Fibroblast of lung (primary cell): ENCODE measurements around the gene QSOX2. TPM values are rescaled to one million over a fixed set of nuclear protein-coding genes. Genes with fewer than 3 reads are reported as not detected.
A peak's percentile ranks its signal among the peaks of the same experiment; 100 is the strongest.

Experiments used
- DNase-seq, 2 donors: peaks; one replicate each; pipeline versions ENCODE4 v3.0.0 to v3.0.0-alpha.2; 2010; ENCODE audit warnings: low read depth in 2 of 2
- H2AFZ ChIP-seq: 2 replicates; pipeline ENCODE4 v1.5.1; 2012; ENCODE audit warnings: low read length, control low read depth, inconsistent platforms
- H3K27ac ChIP-seq: 2 replicates; pipeline ENCODE4 v1.5.1; 2011; ENCODE audit warnings: low read length, control low read depth; ENCODE audit not compliant: insufficient read depth
- H3K27me3 ChIP-seq: 2 replicates; pipeline ENCODE4 v1.5.1; 2011; ENCODE audit warnings: mild to moderate bottlenecking, low read length; ENCODE audit not compliant: control insufficient read depth, insufficient read depth
- H3K36me3 ChIP-seq: 2 replicates; pipeline ENCODE4 v1.5.1; 2011; ENCODE audit warnings: low read length; ENCODE audit not compliant: control insufficient read depth, insufficient read depth
- H3K4me1 ChIP-seq: 2 replicates; pipeline ENCODE4 v1.5.1; 2011; ENCODE audit warnings: low read length; ENCODE audit not compliant: control insufficient read depth, insufficient read depth; ENCODE audit errors: extremely low read depth
- H3K4me2 ChIP-seq: 2 replicates; pipeline ENCODE4 v1.5.1; 2011; ENCODE audit warnings: low read length, control low read depth; ENCODE audit not compliant: insufficient read depth; ENCODE audit errors: extremely low read depth
- H3K4me3 ChIP-seq, 4 experiments: fragments of 200-600 bp in 1 of 4; sonication (generic) in 1 of 4; replicated peaks in 1 of 4; 2 replicates each; pipeline ENCODE4 v1.5.1; 2011 to 2016; ENCODE audit warnings: low read length in 4 of 4, low read depth in 3 of 4, mild to moderate bottlenecking in 3 of 4, control low read depth in 2 of 4, inconsistent platforms in 1 of 4, mixed read lengths in 1 of 4; ENCODE audit not compliant: insufficient read depth in 1 of 4; ENCODE audit errors: control extremely low read depth in 1 of 4
- H3K79me2 ChIP-seq: 2 replicates; pipeline ENCODE4 v1.5.1; 2012; ENCODE audit warnings: mild to moderate bottlenecking, low read length, inconsistent platforms; ENCODE audit not compliant: control insufficient read depth, insufficient read depth
- H3K9ac ChIP-seq: 2 replicates; pipeline ENCODE4 v1.5.1; 2011; ENCODE audit warnings: mild to moderate bottlenecking, low read length, control low read depth; ENCODE audit not compliant: insufficient read depth
- H3K9me3 ChIP-seq: 2 replicates; pipeline ENCODE4 v1.5.1; 2012; ENCODE audit warnings: low read depth, low read length; ENCODE audit not compliant: control insufficient read depth, insufficient read depth
- H4K20me1 ChIP-seq: 2 replicates; pipeline ENCODE4 v1.5.1; 2011; ENCODE audit warnings: low read length; ENCODE audit not compliant: control insufficient read depth, insufficient read depth; ENCODE audit errors: extremely low read depth
- EZH2 ChIP-seq: IDR thresholded peaks from 2 replicates; pipeline ENCODE4 v1.5.1; 2012; ENCODE audit warnings: low read length, control low read depth, mild to moderate bottlenecking; ENCODE audit errors: missing control alignments
- polyA plus RNA-seq, 2 donors: library from polyadenylated mRNA; depleted of rRNA in 1 of 2; stranded (reverse) in 1 of 2; unstranded in 1 of 2; fragments of >200 nt; gene quantifications; 2 replicates each; pipeline ENCODE4 v1.2.1, GENCODE V29; 2011 to 2012; ENCODE audit warnings: missing spikeins in 1 of 2
- total RNA-seq: library from RNA; depleted of rRNA; stranded (reverse); fragments of >200 nt; gene quantifications from 2 replicates; pipeline ENCODE4 v1.2.1, GENCODE V29; 2014
- TF ChIP-seq, protein P1 (sequence below), 2 donors: IDR thresholded peaks in 1 of 2; conservative IDR thresholded peaks in 1 of 2; 1 replicate in 1 of 2; 2 replicates in 1 of 2; pipeline ENCODE4 v1.5.1; 2011 to 2012; ENCODE audit warnings: low read length in 2 of 2, control low read depth in 1 of 2, inconsistent platforms in 1 of 2, low read depth in 1 of 2, mild to moderate bottlenecking in 1 of 2

QSOX2 gene
- total and polyA plus RNA-seq, 2 donors (not counting 1 experiment from before 2014, with no cell fraction given) = 7.8 to 13.2 TPM

GRCh38 chr9:136203408-136204144, 42.0 kb downstream of the QSOX2 start:
- Histone ChIP-seq H3K4me2 (no peak overlapping the region), H3K4me3 (no peak overlapping the region), H2AFZ (no peak overlapping the region), H3K9ac (no peak overlapping the region), H3K27ac (no peak overlapping the region), H4K20me1 (no peaks in the 10 kb centered on the region), H3K9me3 (no peaks in the 10 kb centered on the region), H3K4me1 (no peaks in the 10 kb centered on the region), H3K27me3 (peaks cover 51% of the 10 kb centered on the region), H3K36me3 (no peaks in the 10 kb centered on the region), H3K79me2 (no peaks in the 10 kb centered on the region)
- TF ChIP-seq, protein P1, sequence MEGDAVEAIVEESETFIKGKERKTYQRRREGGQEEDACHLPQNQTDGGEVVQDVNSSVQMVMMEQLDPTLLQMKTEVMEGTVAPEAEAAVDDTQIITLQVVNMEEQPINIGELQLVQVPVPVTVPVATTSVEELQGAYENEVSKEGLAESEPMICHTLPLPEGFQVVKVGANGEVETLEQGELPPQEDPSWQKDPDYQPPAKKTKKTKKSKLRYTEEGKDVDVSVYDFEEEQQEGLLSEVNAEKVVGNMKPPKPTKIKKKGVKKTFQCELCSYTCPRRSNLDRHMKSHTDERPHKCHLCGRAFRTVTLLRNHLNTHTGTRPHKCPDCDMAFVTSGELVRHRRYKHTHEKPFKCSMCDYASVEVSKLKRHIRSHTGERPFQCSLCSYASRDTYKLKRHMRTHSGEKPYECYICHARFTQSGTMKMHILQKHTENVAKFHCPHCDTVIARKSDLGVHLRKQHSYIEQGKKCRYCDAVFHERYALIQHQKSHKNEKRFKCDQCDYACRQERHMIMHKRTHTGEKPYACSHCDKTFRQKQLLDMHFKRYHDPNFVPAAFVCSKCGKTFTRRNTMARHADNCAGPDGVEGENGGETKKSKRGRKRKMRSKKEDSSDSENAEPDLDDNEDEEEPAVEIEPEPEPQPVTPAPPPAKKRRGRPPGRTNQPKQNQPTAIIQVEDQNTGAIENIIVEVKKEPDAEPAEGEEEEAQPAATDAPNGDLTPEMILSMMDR (conservative IDR thresholded peaks at IDR 0.05 in 1 of 2, IDR thresholded peaks at IDR 0.05 in 1 of 2; ENCODE audit: low read depth in 1 of 2, low read length in 2 of 2) = no peak
- TF ChIP-seq EZH2 = peak; percentile 88
- DNase-seq = no peak

DNA sequence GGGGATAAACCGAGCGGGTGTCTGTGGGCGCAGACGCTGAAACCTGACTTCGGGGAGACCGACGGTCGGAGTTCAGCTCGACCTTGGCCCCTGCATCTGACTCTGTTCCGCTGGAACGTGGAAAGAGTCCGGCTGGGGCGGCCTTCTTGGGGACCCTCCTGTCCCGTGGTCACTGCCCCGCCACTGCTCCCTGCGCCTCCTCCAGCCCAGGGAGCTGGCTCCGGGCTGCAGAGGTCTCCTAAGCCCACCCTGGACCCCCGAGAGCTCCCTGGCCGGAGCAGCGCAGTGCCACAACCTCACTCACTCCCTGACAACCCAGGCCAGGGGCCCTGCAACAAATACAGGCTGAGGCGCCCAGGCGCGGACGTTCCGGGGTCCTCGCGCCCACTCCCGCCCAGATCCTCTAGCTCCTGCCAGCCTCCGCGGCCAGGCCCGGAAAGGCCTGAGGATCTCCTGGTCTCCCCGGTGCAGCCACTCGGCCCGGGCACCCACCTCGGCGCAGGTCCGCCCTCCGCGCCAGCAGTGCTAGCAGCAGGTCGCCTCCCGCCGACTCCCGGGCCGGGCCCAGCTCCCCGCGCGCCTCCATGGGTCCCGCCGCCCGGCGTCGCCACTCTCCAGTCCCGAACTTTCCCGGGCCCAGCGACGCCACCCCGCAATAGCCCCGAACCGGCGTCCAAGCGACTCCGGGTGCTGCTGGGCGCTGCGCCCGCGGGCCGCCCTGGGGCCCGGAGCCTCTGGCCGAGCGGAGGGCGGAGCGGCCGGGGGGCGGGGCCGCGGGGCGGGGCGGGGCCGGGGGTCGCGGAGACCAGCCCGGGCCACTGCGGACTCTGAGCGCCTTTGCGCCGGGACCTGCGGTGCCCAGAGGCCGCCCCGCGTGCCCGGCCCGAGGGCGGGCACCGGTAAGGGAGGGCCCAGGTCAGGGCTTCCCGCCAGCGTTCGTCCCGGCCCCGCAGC, 42.9 kb downstream of the QSOX2 start:
- H3K4me2 ChIP-seq = no peak overlapping the region
- peak; percentile 83 for TF ChIP-seq EZH2
- TF ChIP-seq, protein P1 (conservative IDR thresholded peaks at IDR 0.05 in 1 of 2, IDR thresholded peaks at IDR 0.05 in 1 of 2; ENCODE audit: low read depth in 1 of 2, low read length in 2 of 2) = no peak
- H3K27ac ChIP-seq = no peak overlapping the region
- no peaks in the 10 kb centered on the region for H3K36me3 ChIP-seq
- H3K4me3 ChIP-seq = no peak overlapping the region
- no peaks in the 10 kb centered on the region for H4K20me1 ChIP-seq
- no peak overlapping the region for H3K9ac ChIP-seq
- no peaks in the 10 kb centered on the region for H3K79me2 ChIP-seq
- no peaks in the 10 kb centered on the region for H3K4me1 ChIP-seq
- no peak overlapping the region for H2AFZ ChIP-seq
- DNase-seq = no peak
- H3K27me3 ChIP-seq = peaks cover 60% of the 10 kb centered on the region
- no peaks in the 10 kb centered on the region for H3K9me3 ChIP-seq
